ENCODE results near the gene RASAL2. TPM values are rescaled to one million over a fixed set of nuclear protein-coding genes. Genes with fewer than 3 reads are reported as not detected.

RASAL2 gene
- total RNA-seq, 4 donors from 2014 or later, result 17.0 to 27.4 (median 20.2) TPM

GRCh38 chr1:178101266-178101630 lies 7.3 kb downstream of the RASAL2 start:
- H3K4me1 ChIP-seq, result peaks cover 0 to 36% (median 0%) of the 10 kb centered on the region in 3 donors
- H3K27ac ChIP-seq, result no peak overlapping the region
- no peak for ATAC-seq
- H3K9me3 ChIP-seq, result no peaks in the 10 kb centered on the region
- H3K27me3 ChIP-seq, result no peaks in the 10 kb centered on the region
- TF ChIP-seq POLR2AphosphoS5 (IDR thresholded peaks at IDR 0.05) (no peak), CTCF (IDR thresholded peaks at IDR 0.05) (no peak), POLR2A (IDR thresholded peaks at IDR 0.05) (no peak), EP300 (IDR thresholded peaks at IDR 0.05) (no peak)
- WGBS, 2 donors (ENCODE audit: low coverage in 1 of 2), result 26 to 53% methylated on average over 2 of the region's 2 CpGs
- no peaks in the 10 kb centered on the region for H3K36me3 ChIP-seq
- H3K4me3 ChIP-seq, result no peak overlapping the region

GRCh38 chr1:178101654-178102053 lies 7.8 kb downstream of the RASAL2 start:
- Histone ChIP-seq H3K36me3 (no peaks in the 10 kb centered on the region), H3K27me3 (no peaks in the 10 kb centered on the region), H3K9me3 (no peaks in the 10 kb centered on the region), H3K27ac (no peak overlapping the region), H3K4me1 (peaks cover 0 to 36% (median 0%) of the 10 kb centered on the region in 3 donors), H3K4me3 (no peak overlapping the region)
- WGBS, 2 donors (ENCODE audit: low coverage in 1 of 2), result 0% methylated on average over 1 of the region's 1 CpG
- TF ChIP-seq POLR2AphosphoS5 (IDR thresholded peaks at IDR 0.05) (no peak), EP300 (IDR thresholded peaks at IDR 0.05) (no peak), CTCF (IDR thresholded peaks at IDR 0.05) (no peak), POLR2A (IDR thresholded peaks at IDR 0.05) (no peak)
- ATAC-seq, result no peak

GRCh38 chr1:178102218-178102617 lies 8.3 kb downstream of the RASAL2 start:
- H3K36me3 ChIP-seq, result no peaks in the 10 kb centered on the region
- no peak overlapping the region for H3K27ac ChIP-seq
- ATAC-seq, result no peak
- no peak overlapping the region for H3K4me3 ChIP-seq
- no peaks in the 10 kb centered on the region for H3K9me3 ChIP-seq
- no peaks in the 10 kb centered on the region for H3K27me3 ChIP-seq
- 89 to 91% methylated on average over 4 of the region's 4 CpGs for WGBS, 2 donors (ENCODE audit: low coverage in 1 of 2)
- H3K4me1 ChIP-seq, result peaks cover 0 to 34% (median 0%) of the 10 kb centered on the region in 3 donors
- no peak for TF ChIP-seq CTCF (IDR thresholded peaks at IDR 0.05)
- no peak for TF ChIP-seq EP300 (IDR thresholded peaks at IDR 0.05)
- TF ChIP-seq POLR2A (IDR thresholded peaks at IDR 0.05), result no peak

GRCh38 chr1:178107823-178108222 lies 13.9 kb downstream of the RASAL2 start:
- 82 to 88% methylated on average over 1 of the region's 1 CpG for WGBS, 2 donors (ENCODE audit: low coverage in 1 of 2)
- H3K9me3 ChIP-seq, result no peaks in the 10 kb centered on the region
- no peak overlapping the region for H3K4me3 ChIP-seq
- TF ChIP-seq CTCF (IDR thresholded peaks at IDR 0.05), result no peak
- TF ChIP-seq POLR2A (IDR thresholded peaks at IDR 0.05), result no peak
- TF ChIP-seq EP300 (IDR thresholded peaks at IDR 0.05), result no peak
- TF ChIP-seq POLR2AphosphoS5 (IDR thresholded peaks at IDR 0.05), result no peak
- no peaks in the 10 kb centered on the region for H3K4me1 ChIP-seq
- H3K36me3 ChIP-seq, result no peaks in the 10 kb centered on the region
- no peaks in the 10 kb centered on the region for H3K27me3 ChIP-seq
- no peak overlapping the region for H3K27ac ChIP-seq
- ATAC-seq, result no peak

- Histone ChIP-seq H3K4me3 (no peak overlapping the region), H3K36me3 (no peaks in the 10 kb centered on the region), H3K9me3 (no peaks in the 10 kb centered on the region), H3K27ac (no peak overlapping the region), H3K4me1 (no peaks in the 10 kb centered on the region), H3K27me3 (no peaks in the 10 kb centered on the region)
- no peak for TF ChIP-seq POLR2AphosphoS5 (IDR thresholded peaks at IDR 0.05)
- no peak for TF ChIP-seq POLR2A (IDR thresholded peaks at IDR 0.05)
- no peak for TF ChIP-seq EP300 (IDR thresholded peaks at IDR 0.05)
- TF ChIP-seq CTCF (IDR thresholded peaks at IDR 0.05), result no peak
- WGBS, 2 donors (ENCODE audit: low coverage in 1 of 2), result 83 to 100% methylated on average over 4 to 5 of the region's 5 CpGs
- ATAC-seq, result no peak
Observed at GRCh38 chr1:178109348-178110143, 15.6 kb downstream of the RASAL2 start.
